ENCODE measurements around the gene ECM2.

- TF ChIP-seq CTCF (IDR thresholded peaks at IDR 0.05; ENCODE audit: poor library complexity) = no peak
- no peak for TF ChIP-seq EZH2 (IDR thresholded peaks at IDR 0.05; ENCODE audit: borderline replicate concordance)
Measured at GRCh38 chr9:92479346-92479745, 56.4 kb downstream of the ECM2 start.
